Activated T-cell treated with anti-CD3 and anti-CD28 coated beads, Interleukin-2, amount 50 U/mL, for 1 hour (primary cell): ENCODE data around the gene PAFAH2.
A peak's percentile ranks its signal among the peaks of the same experiment; 100 is the strongest.

Experiments used
- DNase-seq: peaks from one replicate; pipeline ENCODE4 v3.0.0-alpha.2; 2020

Gene PAFAH2

GRCh38 chr1:25997828-25998761 is at the start of gene PAFAH2:
Gene PAFAH2 (minus strand): TSS chr1:25998063. CDS start chr1:25990816, 7,247 bp downstream.
- DNase-seq = peak; percentile 93

- DNase-seq = no peak
These were observed 49.5 kb upstream of the PAFAH2 start for GRCh38 chr1:26047278-26047874.

GRCh38 chr1:26046246-26047095 is 48.6 kb upstream of the PAFAH2 start:
- DNase-seq = no peak

GRCh38 chr1:26045722-26046245 is 47.9 kb upstream of the PAFAH2 start, which contains the start of gene SLC30A2:
Gene SLC30A2 (minus strand): TSS chr1:26046118. CDS start chr1:26045896, 222 bp downstream.
- no peak for DNase-seq

GRCh38 chr1:26044971-26045721 is 47.3 kb upstream of the PAFAH2 start:
- no peak for DNase-seq

- no peak for DNase-seq
These were observed 46.6 kb upstream of the PAFAH2 start for GRCh38 chr1:26044414-26044813.

GRCh38 chr1:26043765-26044164 is 45.9 kb upstream of the PAFAH2 start:
- no peak for DNase-seq

GRCh38 chr1:26041978-26042377 is 44.1 kb upstream of the PAFAH2 start:
- no peak for DNase-seq

- DNase-seq = no peak
These were observed 43.5 kb upstream of the PAFAH2 start for GRCh38 chr1:26041401-26041800.

GRCh38 chr1:26038904-26039303 is 41.0 kb upstream of the PAFAH2 start:
- DNase-seq = no peak

GRCh38 chr1:26038477-26038876 is 40.6 kb upstream of the PAFAH2 start:
- no peak for DNase-seq

- no peak for DNase-seq
These were observed 40.0 kb upstream of the PAFAH2 start for GRCh38 chr1:26037904-26038303.

- no peak for DNase-seq
These were observed 39.0 kb upstream of the PAFAH2 start for GRCh38 chr1:26036756-26037281.

GRCh38 chr1:26035959-26036755 is 38.3 kb upstream of the PAFAH2 start:
- peak; percentile 85 for DNase-seq

GRCh38 chr1:26035203-26035958 is 37.5 kb upstream of the PAFAH2 start:
- DNase-seq = peak; percentile 89

- DNase-seq = no peak
These were observed 36.8 kb upstream of the PAFAH2 start for GRCh38 chr1:26034504-26035202.

GRCh38 chr1:26032656-26033357 is 34.9 kb upstream of the PAFAH2 start:
- no peak for DNase-seq

GRCh38 chr1:26031611-26032220 is 33.9 kb upstream of the PAFAH2 start:
- DNase-seq = no peak
